ENCODE data around the gene IHH. TPM values are rescaled to one million over a fixed set of nuclear protein-coding genes. Genes with fewer than 3 reads are reported as not detected.

Gene IHH
- total RNA-seq, 4 donors from 2014 or later: 0.48 TPM; not detected in 3

- no peak for TF ChIP-seq CTCF (IDR thresholded peaks at IDR 0.05)
- no peak for ATAC-seq (ENCODE audit: low FRiP score)
Observed at GRCh38 chr2:219059725-219060682, 717 bp downstream of the IHH start.

GRCh38 chr2:219059375-219059724 lies 1.4 kb downstream of the IHH start:
- DNase-seq (ENCODE audit: low spot score) (no peak), ATAC-seq (ENCODE audit: low FRiP score) (no peak)
- TF ChIP-seq CTCF (IDR thresholded peaks at IDR 0.05): no peak

More at GRCh38 chr2:219059725-219060682, 717 bp downstream of the IHH start:
- DNase-seq (ENCODE audit: low spot score): no peak

- no peak for DNase-seq (ENCODE audit: low spot score)
- ATAC-seq (ENCODE audit: low FRiP score): no peak
- TF ChIP-seq CTCF (IDR thresholded peaks at IDR 0.05): no peak
Observed at GRCh38 chr2:219058541-219059374, 2.0 kb downstream of the IHH start.

GRCh38 chr2:219057709-219058540 lies 2.8 kb downstream of the IHH start:
- DNase-seq (ENCODE audit: low spot score): peak; percentile 31
- peak; percentile 68 for ATAC-seq (ENCODE audit: low FRiP score)
- peak in 1 of 3 donors; percentile 23 for TF ChIP-seq CTCF (IDR thresholded peaks at IDR 0.05)

- ATAC-seq (ENCODE audit: low FRiP score): no peak
- DNase-seq (ENCODE audit: low spot score): no peak
- TF ChIP-seq CTCF (IDR thresholded peaks at IDR 0.05): no peak
Observed at GRCh38 chr2:219056896-219057708, 3.6 kb downstream of the IHH start.
